ENCODE measurements around the gene SPDYC. TPM values are rescaled to one million over a fixed set of nuclear protein-coding genes. Genes with fewer than 3 reads are reported as not detected.

SPDYC gene
- total and polyA plus RNA-seq, 12 donors, result not detected

DNA sequence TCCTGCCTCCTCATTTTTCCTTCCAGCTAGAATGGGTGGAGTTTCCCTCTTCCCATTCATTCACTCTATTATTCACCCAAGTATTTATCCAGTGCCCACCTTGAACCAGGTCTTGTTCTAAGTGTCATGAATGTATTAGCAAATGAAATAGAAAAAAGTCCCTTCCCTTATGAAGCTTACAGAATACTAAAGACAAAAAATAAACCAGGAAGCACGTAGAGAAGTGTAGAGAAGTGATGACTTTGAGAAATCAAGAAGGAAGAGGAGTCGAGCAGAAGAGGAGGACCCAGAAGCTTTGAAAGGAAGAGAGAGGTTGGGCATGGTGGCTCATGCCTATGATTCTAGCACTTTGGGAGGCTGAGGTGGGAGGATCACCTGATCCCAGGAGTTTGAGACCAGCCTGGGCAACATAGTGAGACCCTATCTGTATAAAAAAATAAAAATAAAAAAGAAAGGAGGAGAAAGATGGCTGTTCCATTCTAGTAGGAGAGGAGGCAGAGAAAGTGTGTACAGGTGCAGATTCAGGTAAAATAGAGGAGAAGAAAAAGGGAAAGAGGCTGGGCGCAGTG is 18.6 kb upstream of the SPDYC start:
- WGBS, 2 donors, result 77% methylated on average over 3 of the region's 3 CpGs
- intact Hi-C loops (cut with DNase I), result no loop called here
- H3K9me3 ChIP-seq, result peaks cover 0 to 7% (median 0%) of the 10 kb centered on the region in 11 donors
- H3K4me3 ChIP-seq, result no peak overlapping the region
- TF ChIP-seq, protein P1, sequence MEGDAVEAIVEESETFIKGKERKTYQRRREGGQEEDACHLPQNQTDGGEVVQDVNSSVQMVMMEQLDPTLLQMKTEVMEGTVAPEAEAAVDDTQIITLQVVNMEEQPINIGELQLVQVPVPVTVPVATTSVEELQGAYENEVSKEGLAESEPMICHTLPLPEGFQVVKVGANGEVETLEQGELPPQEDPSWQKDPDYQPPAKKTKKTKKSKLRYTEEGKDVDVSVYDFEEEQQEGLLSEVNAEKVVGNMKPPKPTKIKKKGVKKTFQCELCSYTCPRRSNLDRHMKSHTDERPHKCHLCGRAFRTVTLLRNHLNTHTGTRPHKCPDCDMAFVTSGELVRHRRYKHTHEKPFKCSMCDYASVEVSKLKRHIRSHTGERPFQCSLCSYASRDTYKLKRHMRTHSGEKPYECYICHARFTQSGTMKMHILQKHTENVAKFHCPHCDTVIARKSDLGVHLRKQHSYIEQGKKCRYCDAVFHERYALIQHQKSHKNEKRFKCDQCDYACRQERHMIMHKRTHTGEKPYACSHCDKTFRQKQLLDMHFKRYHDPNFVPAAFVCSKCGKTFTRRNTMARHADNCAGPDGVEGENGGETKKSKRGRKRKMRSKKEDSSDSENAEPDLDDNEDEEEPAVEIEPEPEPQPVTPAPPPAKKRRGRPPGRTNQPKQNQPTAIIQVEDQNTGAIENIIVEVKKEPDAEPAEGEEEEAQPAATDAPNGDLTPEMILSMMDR (IDR thresholded peaks at IDR 0.05), result no peak
- ATAC-seq, result no peak
- no peaks in the 10 kb centered on the region for H3K36me3 ChIP-seq
- H3K27ac ChIP-seq, result peak overlapping the region in 8 of 10 donors; percentile 46 to 82 (median 72)
- H3K4me1 ChIP-seq, result peaks cover 0 to 32% (median 11%) of the 10 kb centered on the region in 9 donors
- no peaks in the 10 kb centered on the region for H3K27me3 ChIP-seq
- no peak for DNase-seq

DNA sequence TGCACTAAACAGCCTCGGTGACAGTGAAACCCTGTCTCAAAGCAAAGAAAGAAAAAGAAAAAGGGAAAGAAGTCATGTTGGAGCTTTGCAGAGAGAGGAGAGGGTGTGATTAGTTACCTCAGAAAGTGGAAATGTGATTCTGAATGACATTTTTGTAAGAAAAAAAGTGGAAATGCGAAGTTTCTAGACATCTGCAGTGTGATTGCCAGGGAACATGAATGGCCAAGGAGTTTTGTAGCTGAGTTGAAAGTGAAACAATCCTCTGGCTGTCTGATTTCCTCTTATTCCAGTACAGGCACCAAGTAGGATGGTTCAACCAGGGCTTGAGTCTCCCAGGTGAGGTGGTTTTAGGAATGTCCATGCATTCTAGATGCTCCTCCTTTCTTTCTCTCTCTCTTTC is 17.9 kb upstream of the SPDYC start:
- peaks cover 0 to 32% (median 11%) of the 10 kb centered on the region in 9 donors for H3K4me1 ChIP-seq
- H3K27me3 ChIP-seq, result no peaks in the 10 kb centered on the region
- no peak overlapping the region for H3K4me3 ChIP-seq
- intact Hi-C loops (cut with DNase I), result no loop called here
- H3K27ac ChIP-seq, result peak overlapping the region in 1 of 10 donors; percentile 76
- WGBS, 2 donors, result 77 to 82% methylated on average over 2 of the region's 2 CpGs
- H3K36me3 ChIP-seq, result no peaks in the 10 kb centered on the region
- TF ChIP-seq, protein P1 (IDR thresholded peaks at IDR 0.05), result no peak
- peaks cover 0 to 6% (median 0%) of the 10 kb centered on the region in 11 donors for H3K9me3 ChIP-seq
- DNase-seq (no peak), ATAC-seq (no peak)

DNA sequence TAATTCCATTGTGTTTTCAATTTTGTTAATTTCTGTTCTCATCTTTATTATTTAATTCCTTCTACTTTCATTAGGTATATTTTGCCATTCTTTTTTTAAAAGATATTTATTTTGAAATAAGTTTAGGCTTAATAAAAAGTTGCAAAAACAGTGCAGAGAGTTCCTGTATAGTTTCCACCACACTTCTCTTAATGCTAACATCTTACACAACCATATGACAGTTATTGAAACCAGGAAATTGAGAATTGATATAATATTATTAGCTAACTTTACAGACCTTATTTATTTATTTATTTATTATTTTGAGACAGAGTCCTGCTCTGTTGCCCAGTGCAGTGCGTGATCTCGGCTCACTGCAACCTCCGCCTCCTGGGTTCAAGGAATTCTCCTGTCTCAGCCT is 13.8 kb upstream of the SPDYC start:
- H3K9me3 ChIP-seq, result no peaks in the 10 kb centered on the region
- 94 to 97% methylated on average over 3 of the region's 3 CpGs for WGBS, 2 donors
- no peaks in the 10 kb centered on the region for H3K36me3 ChIP-seq
- ATAC-seq (no peak), DNase-seq (no peak)
- no peak overlapping the region for H3K4me3 ChIP-seq
- TF ChIP-seq, protein P1 (IDR thresholded peaks at IDR 0.05), result no peak
- peaks cover 0 to 17% (median 0%) of the 10 kb centered on the region in 9 donors for H3K4me1 ChIP-seq
- no peak overlapping the region for H3K27ac ChIP-seq
- H3K27me3 ChIP-seq, result no peaks in the 10 kb centered on the region
- intact Hi-C loops (cut with DNase I), result no loop called here

DNA sequence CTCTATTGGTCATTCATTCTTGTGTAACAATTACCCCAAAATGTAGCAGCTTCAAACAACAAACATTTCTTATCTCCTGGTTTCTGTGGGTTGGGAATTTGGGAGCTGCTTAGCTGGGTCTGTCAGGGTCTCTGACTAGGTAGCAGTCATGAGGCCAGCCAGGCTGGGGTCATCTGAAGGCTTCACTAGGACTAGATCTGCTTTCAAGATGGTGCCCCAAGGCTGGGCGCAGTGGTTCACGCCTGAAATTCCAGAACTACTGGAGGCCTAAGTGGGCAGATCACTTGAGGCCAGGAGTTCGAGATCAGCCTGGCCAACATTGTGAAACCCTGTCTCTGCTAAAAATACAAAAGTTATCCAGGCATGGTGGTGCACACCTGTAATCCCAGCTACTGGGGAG is 13.1 kb upstream of the SPDYC start:
- DNase-seq (no peak), ATAC-seq (no peak)
- H3K36me3 ChIP-seq, result no peaks in the 10 kb centered on the region
- H3K4me1 ChIP-seq, result peaks cover 0 to 11% (median 0%) of the 10 kb centered on the region in 9 donors
- TF ChIP-seq, protein P1 (IDR thresholded peaks at IDR 0.05), result no peak
- 88 to 89% methylated on average over 3 of the region's 3 CpGs for WGBS, 2 donors
- H3K27ac ChIP-seq, result no peak overlapping the region
- no peaks in the 10 kb centered on the region for H3K9me3 ChIP-seq
- intact Hi-C loops (cut with DNase I), result no loop called here
- H3K27me3 ChIP-seq, result no peaks in the 10 kb centered on the region
- no peak overlapping the region for H3K4me3 ChIP-seq
